Caco-2 (cell line): ENCODE data around the gene SPCS1. TPM values are rescaled to one million over a fixed set of nuclear protein-coding genes. Genes with fewer than 3 reads are reported as not detected.

ENCODE experiments used
- BruUV-seq: library from RNA; stranded (reverse); fragments of 400-500 nt; replicated peaks from 2 replicates; lab custom pipeline; 2021; lab: Mats Ljungman, UMichigan
- CTCF ChIA-PET: fragments of 300-600 bp; sonication (Branson Sonifier 250); formaldehyde crosslinking; loops from one replicate; lab custom pipeline; 2022; ENCODE audit warnings: antibody characterized with exemption; lab: Charles Lee
- POLR2A ChIA-PET: fragments of 300-600 bp; sonication (Branson Sonifier 250); formaldehyde crosslinking; loops from one replicate; lab custom pipeline; 2022; ENCODE audit warnings: antibody characterized with exemption; lab: Charles Lee
- DNase-seq, 2 experiments: peaks; one replicate each; pipeline versions ENCODE4 v3.0.0 to v3.0.0-alpha.2; 2020 to 2022
- H3K27me3 ChIP-seq: replicated peaks from 2 replicates; pipeline ENCODE4 v1.6.0; 2011; ENCODE audit warnings: low read length; ENCODE audit not compliant: control insufficient read depth, insufficient read depth
- H3K36me3 ChIP-seq: 2 replicates; pipeline ENCODE4 v1.5.1; 2011; ENCODE audit warnings: low read length; ENCODE audit not compliant: control insufficient read depth, insufficient read depth
- H3K4me1 ChIP-seq: fragments of 250-450 bp; sonication (Bioruptor Pico); 2 replicates; pipeline ENCODE4 v1.5.1; 2020; ENCODE audit warnings: mild to moderate bottlenecking
- H3K4me3 ChIP-seq: 2 replicates; pipeline ENCODE4 v1.5.1; 2011; ENCODE audit warnings: low read depth, mild to moderate bottlenecking, control low read depth, low read length
- H3K9me3 ChIP-seq: fragments of 250-450 bp; sonication (Bioruptor Pico); 2 replicates; pipeline ENCODE4 v1.5.1; 2020; ENCODE audit warnings: mild to moderate bottlenecking, moderate library complexity
- H3K27ac Mint-ChIP-seq: one replicate; pipeline ENCODE4 v1.8.0; 2022; ENCODE audit warnings: mixed read lengths; ENCODE audit not compliant: unreplicated experiment
- H3K27me3 Mint-ChIP-seq: one replicate; pipeline ENCODE4 v1.8.0; 2022; ENCODE audit warnings: mixed read lengths; ENCODE audit not compliant: insufficient read depth, unreplicated experiment
- H3K36me3 Mint-ChIP-seq: one replicate; pipeline ENCODE4 v1.8.0; 2022; ENCODE audit warnings: mild to moderate bottlenecking, mixed read lengths; ENCODE audit not compliant: insufficient read depth, unreplicated experiment
- H3K4me1 Mint-ChIP-seq: one replicate; pipeline ENCODE4 v1.8.0; 2022; ENCODE audit warnings: low read depth, mixed read lengths; ENCODE audit not compliant: unreplicated experiment
- H3K4me3 Mint-ChIP-seq: one replicate; pipeline ENCODE4 v1.8.0; 2022; ENCODE audit warnings: mild to moderate bottlenecking, moderate library complexity, mixed read lengths; ENCODE audit not compliant: unreplicated experiment
- H3K9me3 Mint-ChIP-seq: one replicate; pipeline ENCODE4 v1.8.0; 2022; ENCODE audit warnings: mixed read lengths; ENCODE audit not compliant: unreplicated experiment
- CTCF ChIP-seq, 2 experiments: fragments of 200-600 bp in 1 of 2; IDR thresholded peaks; 1 replicate in 1 of 2; 2 replicates in 1 of 2; pipeline versions ENCODE4 v1.5.1 to v1.8.0; 2011 to 2022; ENCODE audit warnings: antibody characterized with exemption in 1 of 2, control low read depth in 1 of 2, inconsistent platforms in 1 of 2, low read depth in 1 of 2, low read length in 1 of 2, mild to moderate bottlenecking in 1 of 2, moderate library complexity in 1 of 2; ENCODE audit not compliant: insufficient read depth in 1 of 2, severe bottlenecking in 1 of 2, unreplicated experiment in 1 of 2
- intact Hi-C: fragments of 100-400 bp; cut with micrococcal nuclease; formaldehyde crosslinking; loops from one replicate; pipeline ENCODE4 v1.10.0; 2022; ENCODE audit not compliant: unreplicated experiment
- total RNA-seq: library from RNA; stranded (reverse); gene quantifications from 2 replicates; pipeline ENCODE4 v1.2.3, GENCODE V29; 2022

SPCS1 gene
- total RNA-seq, 1 experiment from 2014 or later = 153 TPM

- CTCF ChIA-PET = no interaction called here
- Mint-ChIP-seq H3K36me3 (peaks cover 19% of the 10 kb centered on the region), H3K9me3 (no peaks in the 10 kb centered on the region), H3K4me1 (no peaks in the 10 kb centered on the region), H3K4me3 (no peak overlapping the region), H3K27me3 (no peaks in the 10 kb centered on the region), H3K27ac (no peak overlapping the region)
- H3K27me3 ChIP-seq = no peaks in the 10 kb centered on the region
- no peaks in the 10 kb centered on the region for H3K9me3 ChIP-seq
- DNase-seq = no peak
- intact Hi-C loops = no loop called here
- no peaks in the 10 kb centered on the region for H3K4me1 ChIP-seq
- POLR2A ChIA-PET = no interaction called here
- H3K36me3 ChIP-seq = no peaks in the 10 kb centered on the region
- BruUV-seq = no TSS peak
- H3K4me3 ChIP-seq = no peak overlapping the region
- TF ChIP-seq CTCF (IDR thresholded peaks at IDR 0.05; ENCODE audit: insufficient read depth in 1 of 2, low read depth in 1 of 2, low read length in 1 of 2, severe bottlenecking in 1 of 2, unreplicated experiment in 1 of 2) = no peak
These were observed 4.6 kb downstream of the SPCS1 start for GRCh38 chr3:52710512-52710911.

GRCh38 chr3:52712291-52713212, 6.6 kb downstream of the SPCS1 start:
- ChIA-PET CTCF (no interaction called here), POLR2A (no interaction called here)
- no peak for TF ChIP-seq CTCF (IDR thresholded peaks at IDR 0.05; ENCODE audit: insufficient read depth in 1 of 2, low read depth in 1 of 2, low read length in 1 of 2, severe bottlenecking in 1 of 2, unreplicated experiment in 1 of 2)
- Mint-ChIP-seq H3K9me3 (no peaks in the 10 kb centered on the region), H3K27ac (no peak overlapping the region), H3K27me3 (no peaks in the 10 kb centered on the region), H3K36me3 (peaks cover 24% of the 10 kb centered on the region), H3K4me3 (no peak overlapping the region), H3K4me1 (no peaks in the 10 kb centered on the region)
- no peaks in the 10 kb centered on the region for H3K27me3 ChIP-seq
- no peaks in the 10 kb centered on the region for H3K9me3 ChIP-seq
- DNase-seq = no peak
- no TSS peak for BruUV-seq
- no peaks in the 10 kb centered on the region for H3K36me3 ChIP-seq
- H3K4me1 ChIP-seq = no peaks in the 10 kb centered on the region
- intact Hi-C loops = no loop called here
- no peak overlapping the region for H3K4me3 ChIP-seq

- Histone ChIP-seq H3K27me3 (no peaks in the 10 kb centered on the region), H3K9me3 (no peaks in the 10 kb centered on the region), H3K4me1 (no peaks in the 10 kb centered on the region), H3K36me3 (no peaks in the 10 kb centered on the region; the same call in 1 of the 2 replicates), H3K4me3 (no peak overlapping the region)
- no TSS peak for BruUV-seq
- TF ChIP-seq CTCF (IDR thresholded peaks at IDR 0.05; ENCODE audit: insufficient read depth in 1 of 2, low read depth in 1 of 2, low read length in 1 of 2, severe bottlenecking in 1 of 2, unreplicated experiment in 1 of 2) = no peak
- no peaks in the 10 kb centered on the region for H3K4me1 Mint-ChIP-seq
- no peak overlapping the region for H3K27ac Mint-ChIP-seq
- H3K9me3 Mint-ChIP-seq = peaks cover 4% of the 10 kb centered on the region
- H3K4me3 Mint-ChIP-seq = no peak overlapping the region
- intact Hi-C loops = no loop called here
- CTCF ChIA-PET = interaction anchor here (0.7 kb wide), 1 partner anchor 159 kb away, joined by 5 read pairs; no protein-coding TSS in a partner anchor
- H3K36me3 Mint-ChIP-seq = peaks cover 22% of the 10 kb centered on the region
- no peaks in the 10 kb centered on the region for H3K27me3 Mint-ChIP-seq
- no peak for DNase-seq
- POLR2A ChIA-PET = no interaction called here
These were observed 8.7 kb downstream of the SPCS1 start for GRCh38 chr3:52714335-52715302.
